Muscle of back (tissue), 13 donors: ENCODE results near the gene ARHGAP21. TPM values are rescaled to one million over a fixed set of nuclear protein-coding genes. Genes with fewer than 3 reads are reported as not detected.
"Not testable (repeated sequence)": the region's sequence is repeated elsewhere in the genome, so short reads cannot be mapped to it uniquely, and the experiment has no call there.

ENCODE experiments used
- DNase-seq, 3 donors: peaks; one replicate each; pipeline versions ENCODE4 v3.0.0 to v3.0.0-alpha.2; 2013
- long read RNA-seq, 9 donors: transcript quantifications; one replicate each; lab custom pipeline, GENCODE V29; 2026
- polyA plus RNA-seq, 10 donors: library from polyadenylated mRNA; unstranded; fragments of 120-200 nt; gene quantifications; one replicate each; pipeline ENCODE4 v1.2.1, GENCODE V29; 2013; ENCODE audit not compliant: insufficient read length in 10 of 10

Gene ARHGAP21
- 100 to 1,000 TPM in 1 of 10 donors, 10 to 100 TPM in 9; 55.5 to 111 (median 68.4) TPM for polyA plus RNA-seq
- long read RNA-seq, donor 1, result 0 reads
- long read RNA-seq, donor 2, partial matches to known transcripts, result 0 of 1 reads
- long read RNA-seq, donor 2, other reads (novel, unspliced or antisense), result 0 of 1 reads
- long read RNA-seq, donor 3, result 0 reads
- long read RNA-seq, donor 4, result 0 reads
- long read RNA-seq, donor 5, partial matches to known transcripts, result 5 of 5 reads
- long read RNA-seq, donor 5, other reads (novel, unspliced or antisense), result 0 of 5 reads
- long read RNA-seq, donor 6, partial matches to known transcripts, result 5 of 5 reads
- long read RNA-seq, donor 6, other reads (novel, unspliced or antisense), result 0 of 5 reads
- long read RNA-seq, donor 7, partial matches to known transcripts, result 0 of 1 reads
- long read RNA-seq, donor 7, other reads (novel, unspliced or antisense), result 0 of 1 reads
- long read RNA-seq, donor 8, result 0 reads
- long read RNA-seq, donor 9, result 0 reads

DNA sequence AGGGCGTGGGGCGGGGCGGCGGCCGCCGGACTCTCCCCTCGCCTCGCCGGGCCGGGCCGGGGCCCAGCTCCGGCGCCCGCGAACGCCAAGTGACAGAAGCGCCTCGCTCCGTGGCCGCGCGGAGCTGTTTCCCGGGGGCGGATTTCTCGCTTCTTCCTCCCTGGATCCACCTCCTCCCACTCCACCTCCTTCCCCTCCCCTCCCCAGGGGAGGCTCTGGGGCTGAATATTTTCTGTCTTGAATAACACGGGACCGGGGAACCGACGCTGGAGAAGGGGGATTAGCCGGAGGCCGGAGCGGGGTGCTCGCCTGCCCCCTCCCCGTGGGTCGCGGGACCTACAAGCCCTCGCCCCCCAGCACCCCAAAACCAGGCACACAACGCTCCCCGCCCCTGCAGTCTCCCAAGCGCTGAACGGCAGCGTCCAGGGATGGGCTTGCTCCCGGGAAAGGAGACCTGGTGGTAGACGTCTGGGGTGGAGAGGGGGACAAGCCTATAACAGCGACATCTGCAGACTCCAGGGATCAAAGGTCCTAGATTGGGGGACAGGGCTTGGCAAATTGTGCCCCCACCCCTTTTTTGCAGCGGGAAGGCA lies at the start of gene ARHGAP21:
Gene ARHGAP21 (minus strand): TSS at position 100 of the 593 bp plus-strand sequence. CDS start 1,988 bp downstream, outside the sequence.
- peak; percentile 83 to 96 (median 91) for DNase-seq

DNA sequence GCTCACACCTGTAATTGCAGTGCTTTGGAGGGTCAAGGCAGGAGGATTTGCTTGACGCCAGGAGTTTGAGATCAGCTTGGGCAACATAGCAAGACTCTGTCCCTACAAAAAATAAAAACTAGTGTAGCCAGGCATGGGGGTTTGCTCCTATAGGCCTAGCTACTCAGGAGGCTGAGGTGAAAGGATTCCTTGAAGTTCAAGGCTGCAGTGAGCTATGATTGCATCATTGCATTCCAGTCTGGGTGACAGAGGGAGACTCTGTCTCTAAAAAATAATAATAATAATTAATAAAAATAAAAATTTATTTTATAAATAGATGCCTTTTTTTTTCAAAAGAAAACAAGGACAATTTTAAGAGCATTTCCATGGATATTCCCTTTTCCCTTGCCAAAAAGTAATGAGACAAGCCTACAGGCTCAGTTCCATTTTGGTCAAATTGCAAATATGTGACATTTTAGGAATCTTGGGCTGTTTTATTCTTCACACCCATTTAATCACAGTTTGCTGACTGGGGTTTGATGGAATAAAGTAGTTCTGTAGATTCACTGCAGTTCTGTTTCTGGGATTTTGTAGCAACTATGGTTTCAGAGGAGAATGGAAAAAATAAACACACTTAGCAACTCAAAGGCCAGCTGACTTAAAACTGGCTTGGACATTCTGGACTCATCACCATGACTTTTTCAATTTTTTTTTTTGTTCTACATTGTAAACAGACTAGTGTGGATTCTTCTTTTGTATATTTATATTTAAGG lies 48.4 kb upstream of the ARHGAP21 start:
- DNase-seq, result peak; percentile 60 to 66 (median 62)

GRCh38 chr10:24764991-24765390 lies 41.3 kb upstream of the ARHGAP21 start:
- not testable (repeated sequence) for DNase-seq

DNA sequence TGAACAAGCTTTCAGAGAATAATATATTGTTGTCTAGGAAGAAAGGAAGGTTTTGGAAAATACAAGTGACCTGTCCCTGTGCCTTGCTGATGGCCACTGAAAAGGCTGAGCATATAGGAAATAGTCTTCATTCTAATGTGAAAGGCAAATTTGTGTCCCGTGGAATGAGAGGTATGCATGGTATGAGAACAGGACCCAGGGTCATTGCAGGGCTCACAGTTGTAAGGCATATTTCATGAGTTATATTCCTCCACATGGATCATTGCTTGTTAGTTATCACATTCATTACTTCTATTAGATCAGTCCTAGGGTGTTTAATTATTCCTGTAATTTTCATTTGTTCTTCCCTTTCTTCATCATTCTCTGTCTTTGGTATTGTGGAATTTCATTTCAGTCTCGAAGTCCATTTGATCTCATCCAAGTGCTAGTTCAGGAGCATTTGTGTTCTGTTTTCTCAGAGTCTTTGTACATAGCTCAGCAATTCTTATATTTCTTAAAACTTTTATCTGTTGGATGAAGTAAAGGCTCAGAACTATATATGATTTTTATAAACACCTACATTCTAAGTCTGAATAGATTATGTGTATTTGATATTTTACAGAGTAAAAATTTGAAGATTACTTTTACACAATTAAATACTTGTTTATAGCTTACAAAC lies 39.4 kb upstream of the ARHGAP21 start:
- peak in 2 of 3 donors; percentile 30 to 34 for DNase-seq

DNA sequence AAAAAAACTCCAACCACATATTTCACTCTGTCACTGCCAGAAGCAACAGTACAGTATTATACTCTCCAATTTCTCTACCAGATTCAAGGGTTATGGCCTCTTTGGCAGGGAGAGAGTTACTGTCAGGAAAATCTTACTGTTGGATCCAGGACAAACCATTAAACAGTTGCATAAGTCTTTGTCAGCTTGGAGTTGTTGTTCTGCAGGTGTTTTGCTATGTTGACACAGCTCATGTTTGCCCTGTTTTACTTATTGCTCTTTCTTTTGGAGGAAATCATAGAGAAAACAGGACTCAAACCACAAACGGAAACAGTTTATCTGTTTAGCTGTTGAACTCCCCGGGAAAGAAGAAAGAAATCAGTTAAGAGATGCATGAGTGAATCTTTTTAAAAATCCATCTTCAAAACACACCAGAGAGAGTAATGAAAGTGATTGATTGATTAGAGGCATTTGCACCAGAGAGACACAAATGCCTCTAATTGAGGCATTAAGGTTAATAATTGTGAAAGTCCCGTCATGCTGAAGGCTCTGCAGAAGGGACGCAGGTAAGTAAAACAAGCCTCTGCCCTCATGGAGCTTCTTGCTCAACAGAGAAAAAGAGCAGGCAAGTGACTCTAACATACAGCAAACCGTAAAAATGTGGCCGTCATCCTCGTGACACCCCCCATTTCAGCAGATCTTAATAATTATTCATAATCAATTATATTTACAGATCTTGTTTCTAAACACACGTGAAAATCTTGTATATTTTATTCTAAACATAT lies 38.7 kb upstream of the ARHGAP21 start:
- DNase-seq, result peak in 1 of 3 donors; percentile 43

- DNase-seq, result no peak
These were observed 36.0 kb upstream of the ARHGAP21 start for GRCh38 chr10:24759672-24760071.

DNA sequence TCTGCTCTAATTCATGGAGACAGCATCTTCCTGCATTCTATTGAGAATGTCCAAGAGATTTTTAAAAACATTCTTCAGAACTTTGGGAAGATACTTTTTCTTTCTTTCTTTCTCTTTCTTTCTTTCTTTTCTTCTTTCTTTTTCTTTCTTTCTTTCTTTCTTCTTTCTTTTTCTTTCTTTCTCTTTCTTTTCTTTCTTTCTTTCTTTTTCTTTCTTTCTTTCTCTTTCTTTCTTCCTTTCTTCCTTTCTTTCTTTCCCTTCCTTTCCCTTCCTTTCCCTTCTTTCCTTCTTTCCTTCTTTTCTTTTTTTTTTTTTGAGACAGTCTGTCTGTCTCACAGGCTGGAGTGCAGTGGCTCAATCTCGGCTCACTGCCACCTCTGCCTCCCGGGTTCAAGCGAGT lies 34.6 kb upstream of the ARHGAP21 start:
- DNase-seq, result not testable (repeated sequence)

DNA sequence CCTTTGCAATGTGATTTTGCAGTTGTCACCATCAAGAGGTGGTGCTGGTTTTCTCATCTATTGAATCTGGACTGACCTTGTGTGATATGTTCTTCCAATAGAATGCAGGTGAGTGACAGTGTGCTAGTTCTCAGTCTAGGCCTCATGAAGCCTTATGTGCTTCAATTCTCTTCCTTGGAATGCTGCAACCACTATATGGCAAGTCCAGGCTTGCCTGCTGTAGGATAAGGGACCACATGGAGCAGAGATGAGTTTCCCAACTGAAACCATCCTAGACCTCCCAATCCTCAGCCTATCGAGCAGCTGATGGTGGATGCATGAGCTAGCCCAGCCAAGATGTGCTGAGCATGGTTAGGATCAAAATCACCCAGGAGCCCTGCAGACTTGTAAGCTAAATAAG lies 32.6 kb upstream of the ARHGAP21 start:
- DNase-seq, result no peak

DNA sequence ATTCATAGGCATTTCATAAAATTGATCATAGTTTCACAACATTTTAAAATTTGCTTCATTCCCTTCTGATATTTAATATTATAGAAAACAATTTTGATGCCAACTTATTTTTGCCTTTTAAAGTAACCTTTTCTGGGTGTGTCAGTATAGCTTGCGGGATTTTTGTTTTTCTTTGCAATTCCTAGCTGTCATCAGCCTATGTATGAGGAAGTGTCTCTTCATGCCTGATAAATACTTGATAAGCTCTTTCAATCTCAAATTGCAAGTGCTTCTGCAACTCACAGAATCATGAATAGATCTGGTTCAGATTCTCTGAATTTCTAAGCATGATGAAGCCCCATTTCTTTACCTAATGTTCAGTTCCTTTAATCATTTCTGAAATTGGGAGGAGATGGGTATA lies 28.0 kb upstream of the ARHGAP21 start:
- DNase-seq, result no peak

GRCh38 chr10:24750695-24751094 lies 27.0 kb upstream of the ARHGAP21 start:
- DNase-seq, result no peak

DNA sequence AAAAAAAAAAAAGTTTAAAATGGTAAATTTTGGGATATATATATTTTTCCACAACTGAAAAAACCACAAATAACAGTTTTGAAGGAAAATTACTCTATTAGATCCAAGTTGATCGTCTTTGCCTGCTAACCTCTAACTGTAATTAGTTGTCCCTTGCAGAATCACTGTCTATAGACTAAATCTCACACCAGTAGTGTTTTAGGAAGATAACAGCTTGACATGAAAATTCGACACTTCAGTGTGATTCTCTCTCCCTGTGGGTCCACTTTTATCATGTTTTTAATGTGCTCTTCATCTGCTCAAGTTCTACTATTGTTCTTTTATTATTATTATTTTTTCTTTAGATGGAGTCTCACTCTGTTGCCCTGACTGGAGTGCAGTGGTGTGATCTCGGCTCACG lies 24.5 kb upstream of the ARHGAP21 start:
- no peak for DNase-seq

GRCh38 chr10:24744946-24745345 lies 21.3 kb upstream of the ARHGAP21 start:
- no peak for DNase-seq

GRCh38 chr10:24740714-24741113 lies 17.0 kb upstream of the ARHGAP21 start:
- DNase-seq, result no peak

DNA sequence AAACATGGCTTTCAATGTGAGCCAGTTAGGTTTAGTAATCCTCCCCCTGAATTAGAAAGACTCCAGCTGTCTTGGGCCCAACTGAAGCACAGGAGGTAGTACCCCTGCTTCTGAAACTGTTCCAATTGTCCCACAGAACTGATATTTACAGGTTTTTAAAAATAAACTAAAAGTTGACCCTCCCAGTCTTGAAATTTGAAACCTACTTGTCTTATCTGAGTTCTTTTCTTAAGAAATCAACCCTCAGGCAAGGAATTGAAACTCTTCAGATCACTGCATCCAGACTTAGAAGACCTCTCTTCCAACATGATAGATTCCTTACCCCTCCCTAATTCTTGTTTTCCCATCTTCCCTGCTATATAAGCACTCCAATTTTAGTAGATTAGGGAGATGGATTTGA lies 13.3 kb upstream of the ARHGAP21 start:
- DNase-seq, result no peak

DNA sequence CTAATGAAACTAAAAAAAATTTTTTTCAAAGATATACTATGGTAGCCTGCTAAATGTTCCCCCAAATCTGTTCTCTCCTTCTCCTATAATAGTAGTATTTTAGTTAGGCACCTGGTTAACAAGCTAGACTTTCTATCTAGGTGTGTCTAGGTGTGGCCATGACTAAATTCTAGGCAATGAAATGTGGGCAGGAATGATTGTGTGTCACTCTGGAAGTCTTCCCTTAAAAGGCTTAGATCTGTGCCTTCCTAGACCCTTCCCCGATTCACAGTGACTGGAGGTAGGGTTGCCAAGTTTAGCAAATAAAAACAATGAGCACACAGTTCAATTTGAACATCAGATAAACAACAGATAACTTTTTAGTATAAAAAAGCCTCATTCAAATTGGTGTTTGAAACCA lies 8.3 kb upstream of the ARHGAP21 start:
- no peak for DNase-seq

- no peak for DNase-seq
These were observed 7.1 kb upstream of the ARHGAP21 start for GRCh38 chr10:24730811-24731210.

- no peak for DNase-seq
These were observed 4.1 kb upstream of the ARHGAP21 start for GRCh38 chr10:24727786-24728185.

GRCh38 chr10:24726626-24727025 lies 2.9 kb upstream of the ARHGAP21 start:
- no peak for DNase-seq

DNA sequence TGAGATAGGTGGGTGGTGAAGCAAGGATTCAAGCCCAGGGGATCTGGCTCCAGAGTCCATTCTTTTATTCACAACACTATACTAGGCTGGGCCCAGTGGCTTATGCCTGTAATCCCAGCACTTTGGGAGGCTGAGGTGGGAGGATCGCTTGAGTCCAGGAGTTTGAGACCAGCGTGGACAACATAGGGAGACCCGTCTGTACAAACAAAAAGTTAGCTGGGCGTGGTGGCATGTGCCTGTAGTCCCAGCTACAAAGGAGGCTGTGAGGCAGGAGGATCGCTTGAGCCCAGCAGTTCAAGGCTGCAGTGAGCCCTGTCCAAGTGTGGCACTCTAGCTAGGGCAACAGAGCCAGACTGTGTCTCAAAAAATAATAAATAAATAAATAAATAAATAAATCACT lies 2.3 kb upstream of the ARHGAP21 start:
- not testable (repeated sequence) for DNase-seq

- peak; percentile 98 to 99 (median 98) for DNase-seq
These were observed 918 bp upstream of the ARHGAP21 start for GRCh38 chr10:24724381-24725228.
